Kidney epithelial cell (primary cell): ENCODE results near the gene TNFRSF1A. TPM values are rescaled to one million over a fixed set of nuclear protein-coding genes. Genes with fewer than 3 reads are reported as not detected.

Experiments used
- DNase-seq: peaks from one replicate; pipeline ENCODE4 v3.0.0-alpha.2; 2010; ENCODE audit warnings: low read depth
- H3K27me3 ChIP-seq: 2 replicates; pipeline ENCODE4 v1.6.0; 2011; ENCODE audit warnings: low read length; ENCODE audit not compliant: control insufficient read depth, insufficient read depth
- H3K36me3 ChIP-seq: 2 replicates; pipeline ENCODE4 v1.5.1; 2011; ENCODE audit warnings: low read length; ENCODE audit not compliant: control insufficient read depth, insufficient read depth
- H3K4me3 ChIP-seq: 2 replicates; pipeline ENCODE4 v1.5.1; 2011; ENCODE audit warnings: low read depth, mild to moderate bottlenecking, control low read depth, low read length
- CTCF ChIP-seq: IDR thresholded peaks from 2 replicates; pipeline ENCODE4 v1.5.1; 2011; ENCODE audit warnings: mild to moderate bottlenecking, moderate library complexity, low read length, control low read depth, inconsistent platforms; ENCODE audit not compliant: insufficient read depth, poor library complexity, severe bottlenecking
- total RNA-seq: library from RNA; depleted of rRNA; stranded (reverse); fragments of >200 nt; gene quantifications from 2 replicates; pipeline ENCODE4 v1.2.3, GENCODE V29; 2015

Gene TNFRSF1A
- total RNA-seq, 1 donor from 2014 or later: 115 TPM

DNA sequence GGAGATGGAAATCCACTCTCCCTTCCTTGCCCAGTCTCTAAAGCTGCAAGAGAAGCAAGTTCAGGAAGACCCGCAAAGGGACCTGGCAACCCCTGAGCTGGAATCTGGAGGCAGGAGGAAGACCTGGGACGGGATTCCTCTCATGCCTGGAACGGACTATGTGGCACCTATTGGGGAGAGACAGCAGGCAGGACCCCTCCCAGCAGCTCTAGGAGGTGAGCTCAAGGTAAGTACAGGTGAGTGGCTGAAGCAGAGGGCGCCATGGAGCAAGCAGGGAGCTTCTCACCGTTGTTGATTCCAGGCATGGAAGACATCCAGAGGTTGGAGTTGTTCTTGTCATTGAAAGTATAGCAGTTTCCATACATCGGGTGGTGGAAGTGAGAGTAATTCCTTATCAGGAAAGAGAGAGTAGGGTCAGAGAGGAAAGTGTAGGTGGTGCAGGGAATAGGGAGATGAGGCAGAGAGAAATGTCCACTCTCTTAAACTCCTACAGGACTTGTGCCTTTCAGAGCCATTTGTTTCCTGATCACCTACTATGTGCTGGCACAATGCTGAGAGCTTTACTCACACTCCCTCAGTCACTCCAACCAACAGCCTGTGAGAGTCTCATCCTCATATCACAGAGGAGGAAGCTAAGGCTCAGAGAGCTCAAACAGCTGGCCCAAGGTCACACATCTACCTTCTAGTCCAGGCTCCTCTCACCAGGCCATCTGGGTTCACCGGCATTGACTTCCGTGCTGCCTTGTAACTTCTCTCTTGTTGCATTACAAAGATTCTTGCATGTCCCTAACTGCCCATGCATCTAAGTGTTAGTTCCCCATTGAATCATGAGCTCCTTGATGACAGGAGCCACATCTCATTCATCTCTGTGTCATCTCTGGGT lies 13.9 kb upstream of the TNFRSF1A start:
- H3K4me3 ChIP-seq: no peak overlapping the region
- no peaks in the 10 kb centered on the region for H3K36me3 ChIP-seq
- no peak for DNase-seq
- no peaks in the 10 kb centered on the region for H3K27me3 ChIP-seq
- TF ChIP-seq CTCF: no peak

DNA sequence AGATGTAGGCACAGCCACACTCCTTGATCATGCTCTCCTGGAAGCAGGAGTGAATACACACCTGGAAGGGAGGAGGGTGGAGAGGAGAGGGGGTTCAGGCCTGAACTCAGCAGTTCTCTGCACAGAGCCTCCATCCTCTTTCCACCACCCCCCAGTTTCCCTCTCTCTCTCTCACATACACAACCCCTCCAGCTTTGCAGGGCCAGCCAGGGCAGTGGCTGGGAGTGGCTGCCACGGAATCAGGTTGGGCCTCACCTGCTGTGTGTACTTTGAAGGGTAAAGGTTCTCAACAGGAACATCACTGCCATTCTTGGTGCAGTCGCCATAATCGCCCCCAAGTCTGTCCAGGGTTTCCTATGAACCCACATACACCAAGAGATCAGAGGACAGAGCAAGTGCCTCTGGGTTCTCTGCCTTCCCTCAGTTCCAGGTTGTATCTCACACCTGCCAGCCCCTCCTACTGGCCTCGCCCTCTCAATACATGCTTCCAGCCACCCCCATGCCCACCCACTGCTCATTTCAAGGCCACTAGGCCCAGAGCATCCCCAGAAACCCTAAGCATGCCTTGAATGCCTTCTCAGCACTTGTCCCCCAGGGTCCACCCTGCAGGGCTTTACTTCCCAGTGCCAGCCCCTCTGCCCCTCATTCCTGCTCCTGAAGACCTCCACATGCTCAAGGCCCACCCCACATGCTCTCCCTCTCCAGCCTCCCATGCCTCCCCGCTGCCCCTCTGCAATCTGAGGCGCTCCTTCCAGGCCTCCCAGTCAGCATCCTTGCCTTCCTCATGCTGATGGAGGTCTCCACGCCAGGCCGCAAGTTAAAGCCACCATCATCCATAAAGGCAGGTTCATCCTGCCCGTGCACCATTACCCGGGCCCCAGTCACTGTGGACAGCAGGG lies 12.9 kb upstream of the TNFRSF1A start:
- TF ChIP-seq CTCF: no peak
- no peak overlapping the region for H3K4me3 ChIP-seq
- H3K36me3 ChIP-seq: no peaks in the 10 kb centered on the region
- DNase-seq: no peak
- H3K27me3 ChIP-seq: no peaks in the 10 kb centered on the region

- peaks cover 1% of the 10 kb centered on the region for H3K36me3 ChIP-seq
- H3K27me3 ChIP-seq: no peaks in the 10 kb centered on the region
- TF ChIP-seq CTCF: no peak
- no peak for DNase-seq
- H3K4me3 ChIP-seq: no peak overlapping the region
These were observed 10.6 kb upstream of the TNFRSF1A start for GRCh38 chr12:6352193-6353173.

GRCh38 chr12:6351622-6352021 lies 9.7 kb upstream of the TNFRSF1A start:
- no peaks in the 10 kb centered on the region for H3K27me3 ChIP-seq
- TF ChIP-seq CTCF: no peak
- H3K36me3 ChIP-seq: peaks cover 1% of the 10 kb centered on the region
- DNase-seq: no peak
- no peak overlapping the region for H3K4me3 ChIP-seq

DNA sequence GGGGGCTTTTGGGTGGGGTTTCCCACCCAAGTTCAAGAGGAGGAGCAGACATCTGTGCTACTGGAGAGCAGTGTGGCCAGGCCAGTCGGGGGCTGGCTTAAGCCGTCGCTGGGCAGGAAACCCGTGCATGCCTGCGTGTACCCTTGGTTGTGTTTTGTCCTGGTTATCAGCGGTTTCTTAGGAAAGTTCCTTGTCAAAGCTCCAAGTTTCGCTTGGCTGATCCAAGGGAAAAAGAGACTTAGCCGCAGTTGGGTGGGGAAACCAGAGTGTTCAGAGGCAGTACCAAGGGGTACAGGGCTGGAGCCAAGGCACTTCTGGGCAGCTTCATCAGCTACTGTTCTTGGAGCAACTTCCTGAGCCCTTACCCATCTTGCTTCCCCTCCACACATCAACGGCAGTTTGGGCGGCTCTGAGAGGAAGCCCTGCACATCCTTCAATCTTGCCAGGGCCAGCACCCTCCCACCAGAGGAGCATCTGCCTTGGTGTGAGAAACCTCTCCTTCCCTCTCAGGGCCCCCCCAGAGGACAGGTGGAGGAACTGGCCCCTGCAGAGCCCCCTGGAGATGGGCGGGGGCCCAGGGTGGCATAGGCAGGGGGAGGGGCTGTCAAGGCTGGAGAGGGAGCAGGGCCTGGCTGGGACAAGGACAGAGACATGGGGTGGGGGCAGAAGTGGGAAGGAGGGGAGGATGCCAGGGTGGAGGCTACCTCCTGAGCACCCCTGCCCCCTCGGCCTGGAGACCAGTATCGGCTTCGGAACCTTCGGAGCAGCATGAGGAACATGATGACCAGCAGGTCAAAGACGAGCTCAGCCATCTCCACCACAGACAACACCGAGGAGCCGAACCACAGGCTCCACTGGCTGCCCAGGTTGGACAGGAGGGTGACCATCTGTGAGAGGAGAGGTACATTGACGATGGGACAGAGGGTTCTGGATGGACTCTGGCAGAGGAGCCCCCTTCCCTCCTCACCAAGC lies 5.8 kb upstream of the TNFRSF1A start:
- H3K27me3 ChIP-seq: no peaks in the 10 kb centered on the region
- no peak for DNase-seq
- H3K4me3 ChIP-seq: no peak overlapping the region
- TF ChIP-seq CTCF: no peak
- peaks cover 1% of the 10 kb centered on the region for H3K36me3 ChIP-seq
